NB4 (cell line): ENCODE measurements around the gene C12orf75.

Source experiments
- CTCF ChIP-seq: IDR thresholded peaks from one replicate; pipeline ENCODE4 v1.5.1; 2012; ENCODE audit warnings: low read depth, low read length
- POLR2A ChIP-seq: IDR thresholded peaks from 2 replicates; pipeline ENCODE4 v1.6.1; 2011; ENCODE audit warnings: mild to moderate bottlenecking; ENCODE audit not compliant: insufficient read length; ENCODE audit errors: extremely low read depth

GRCh38 chr12:105377077-105377476 lies 46.6 kb downstream of the C12orf75 start:
- TF ChIP-seq CTCF (no peak), POLR2A (no peak)
